ENCODE results near the gene MYO5A. TPM values are rescaled to one million over a fixed set of nuclear protein-coding genes. Genes with fewer than 3 reads are reported as not detected.
"Not testable (repeated sequence)": the region's sequence is repeated elsewhere in the genome, so short reads cannot be mapped to it uniquely, and the experiment has no call there.

MYO5A gene
- 10 to 100 TPM in 2 of 4 donors, 1 to 10 TPM in 2; 5.8 to 51.2 (median 10.2) TPM for total RNA-seq

GRCh38 chr15:52528564-52529340 lies at the start of gene MYO5A:
Gene MYO5A, minus strand, starts transcription at chr15:52528880. Its CDS starts 74 bp downstream, at chr15:52528806.
- TF ChIP-seq, protein P1, sequence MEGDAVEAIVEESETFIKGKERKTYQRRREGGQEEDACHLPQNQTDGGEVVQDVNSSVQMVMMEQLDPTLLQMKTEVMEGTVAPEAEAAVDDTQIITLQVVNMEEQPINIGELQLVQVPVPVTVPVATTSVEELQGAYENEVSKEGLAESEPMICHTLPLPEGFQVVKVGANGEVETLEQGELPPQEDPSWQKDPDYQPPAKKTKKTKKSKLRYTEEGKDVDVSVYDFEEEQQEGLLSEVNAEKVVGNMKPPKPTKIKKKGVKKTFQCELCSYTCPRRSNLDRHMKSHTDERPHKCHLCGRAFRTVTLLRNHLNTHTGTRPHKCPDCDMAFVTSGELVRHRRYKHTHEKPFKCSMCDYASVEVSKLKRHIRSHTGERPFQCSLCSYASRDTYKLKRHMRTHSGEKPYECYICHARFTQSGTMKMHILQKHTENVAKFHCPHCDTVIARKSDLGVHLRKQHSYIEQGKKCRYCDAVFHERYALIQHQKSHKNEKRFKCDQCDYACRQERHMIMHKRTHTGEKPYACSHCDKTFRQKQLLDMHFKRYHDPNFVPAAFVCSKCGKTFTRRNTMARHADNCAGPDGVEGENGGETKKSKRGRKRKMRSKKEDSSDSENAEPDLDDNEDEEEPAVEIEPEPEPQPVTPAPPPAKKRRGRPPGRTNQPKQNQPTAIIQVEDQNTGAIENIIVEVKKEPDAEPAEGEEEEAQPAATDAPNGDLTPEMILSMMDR (IDR thresholded peaks at IDR 0.05 in 4 of 5, conservative IDR thresholded peaks at IDR 0.05 in 1 of 5) = peak in 2 of 5 experiments; percentile 3 to 51
- TF ChIP-seq POLR2A (IDR thresholded peaks at IDR 0.05) = peak; percentile 51 to 57
- in situ Hi-C loops (cut with MboI; ENCODE audit: low sequenced_read_pairs in 4 of 4) (loop anchor here in 2 of 4 donors (10.0 kb wide), 2 partner anchors 184 to 206 kb away; no protein-coding TSS in a partner anchor), intact Hi-C loops (cut with DNase I; ENCODE audit: low total_unique reads) (loop anchor here (2.0 to 10.0 kb wide), 5 partner anchors 34 to 272 kb away; partner anchors contain the start of gene ATOSA)
- Histone ChIP-seq H3K27me3 (no peaks in the 10 kb centered on the region), H3K27ac (peak within 1 kb of the TSS; percentile 79 to 93 (median 91)), H3K9me3 (no peaks in the 10 kb centered on the region), H3K36me3 (no peaks in the 10 kb centered on the region), H3K4me3 (peak within 1 kb of the TSS; percentile 67 to 94 (median 91)), H3K4me1 (peaks cover 23 to 36% of the 10 kb centered on the region in 2 donors)
- DNase-seq (peak; percentile 61 to 66), ATAC-seq (peak; percentile 85 to 86)

- ATAC-seq (peak in 1 of 2 donors; percentile 23), DNase-seq (no peak)
- Histone ChIP-seq H3K27me3 (no peaks in the 10 kb centered on the region), H3K4me3 (no peak overlapping the region), H3K9me3 (no peaks in the 10 kb centered on the region), H3K4me1 (no peaks in the 10 kb centered on the region), H3K36me3 (peaks cover 0 to 11% of the 10 kb centered on the region in 2 donors), H3K27ac (no peak overlapping the region)
- intact Hi-C loops (cut with DNase I; ENCODE audit: low total_unique reads) (no loop called here), in situ Hi-C loops (cut with MboI; ENCODE audit: low sequenced_read_pairs in 4 of 4) (no loop called here)
- TF ChIP-seq, protein P1 (IDR thresholded peaks at IDR 0.05 in 4 of 5, conservative IDR thresholded peaks at IDR 0.05 in 1 of 5) = no peak
- no peak for TF ChIP-seq POLR2A (IDR thresholded peaks at IDR 0.05)
Observed at GRCh38 chr15:52576692-52577091, 48.0 kb upstream of the MYO5A start.

GRCh38 chr15:52575573-52575972 lies 46.9 kb upstream of the MYO5A start:
- in situ Hi-C loops (cut with MboI; ENCODE audit: low sequenced_read_pairs in 4 of 4); H3K27me3 ChIP-seq; H3K9me3 ChIP-seq; H3K4me3 ChIP-seq; DNase-seq; H3K27ac ChIP-seq; ATAC-seq; H3K4me1 ChIP-seq; H3K36me3 ChIP-seq; intact Hi-C loops (cut with DNase I; ENCODE audit: low total_unique reads): not testable (repeated sequence)

- in situ Hi-C loops (cut with MboI; ENCODE audit: low sequenced_read_pairs in 4 of 4) = no loop called here
- ATAC-seq = no peak
- TF ChIP-seq, protein P1 (IDR thresholded peaks at IDR 0.05 in 4 of 5, conservative IDR thresholded peaks at IDR 0.05 in 1 of 5) = no peak
Observed at GRCh38 chr15:52575072-52575471, 46.4 kb upstream of the MYO5A start.

DNA sequence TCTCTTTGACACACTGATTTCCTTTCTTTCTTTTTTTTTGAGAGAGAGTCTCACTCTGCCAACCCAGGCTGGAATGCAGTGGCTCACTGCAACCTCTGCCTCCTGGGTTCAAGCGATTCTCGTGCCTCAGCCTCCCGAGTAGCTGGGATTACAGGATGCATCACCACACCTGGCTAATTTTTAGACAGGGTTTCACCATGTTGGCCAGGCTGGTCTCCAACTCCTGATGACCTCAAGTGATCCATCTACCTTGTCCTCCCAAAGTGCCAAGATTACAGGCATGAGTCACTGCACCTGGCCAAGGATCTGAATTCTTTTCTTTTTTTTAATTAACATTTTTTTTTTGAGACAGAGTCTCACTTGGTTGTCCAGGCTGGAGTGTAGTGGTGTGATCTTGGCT lies 45.9 kb upstream of the MYO5A start:
- intact Hi-C loops (cut with DNase I; ENCODE audit: low total_unique reads); H3K9me3 ChIP-seq; H3K36me3 ChIP-seq; H3K4me3 ChIP-seq; DNase-seq; H3K4me1 ChIP-seq; H3K27ac ChIP-seq; H3K27me3 ChIP-seq: not testable (repeated sequence)
- in situ Hi-C loops (cut with MboI; ENCODE audit: low sequenced_read_pairs in 4 of 4) = loop anchor here in 1 of 4 donors (25.0 kb wide), 1 partner anchor 88 kb away; no protein-coding TSS in a partner anchor
- ATAC-seq = peak in 1 of 2 donors; percentile 6

More at GRCh38 chr15:52575072-52575471, 46.4 kb upstream of the MYO5A start:
- H3K4me3 ChIP-seq = no peak overlapping the region
- no peaks in the 10 kb centered on the region for H3K4me1 ChIP-seq
- H3K27me3 ChIP-seq = no peaks in the 10 kb centered on the region
- no peaks in the 10 kb centered on the region for H3K36me3 ChIP-seq
- intact Hi-C loops (cut with DNase I; ENCODE audit: low total_unique reads) = no loop called here
- no peaks in the 10 kb centered on the region for H3K9me3 ChIP-seq
- DNase-seq = no peak
- H3K27ac ChIP-seq = no peak overlapping the region

Data from gastrocnemius medialis (tissue), 4 donors.